ENCODE results near the gene CARHSP1.

- TF ChIP-seq POU6F1 (CRISPR knock-in tag; IDR thresholded peaks at IDR 0.05; ENCODE audit: borderline replicate concordance, low read depth) (no peak), CREB5 (CRISPR knock-in tag; IDR thresholded peaks at IDR 0.05; ENCODE audit: low read depth) (no peak), TOX (CRISPR knock-in tag; IDR thresholded peaks at IDR 0.05; ENCODE audit: borderline replicate concordance) (no peak), RARB (CRISPR knock-in tag; IDR thresholded peaks at IDR 0.05) (no peak), ARNTL (CRISPR knock-in tag; IDR thresholded peaks at IDR 0.05; ENCODE audit: borderline replicate concordance, low read depth) (no peak), ZNF8 (CRISPR knock-in tag; IDR thresholded peaks at IDR 0.05) (no peak), PPARA (CRISPR knock-in tag; IDR thresholded peaks at IDR 0.05; ENCODE audit: borderline replicate concordance) (no peak), ZFP3 (CRISPR knock-in tag; IDR thresholded peaks at IDR 0.05) (no peak), ZNF70 (CRISPR knock-in tag; IDR thresholded peaks at IDR 0.05) (no peak)
Measured at GRCh38 chr16:8882041-8882617, 13.3 kb upstream of the CARHSP1 start, which contains the start of gene LITAFD.

All from SK-N-SH treated with all-trans-retinoic acid at 6 μM for 48 hours (cell line).